Thyroid gland (tissue), 4 donors: Measurements from ENCODE around the gene ADTRP.

Experiments used
- CTCF ChIP-seq, 6 experiments: fragments of 200-600 bp in 3 of 6; fragments of 450-650 bp in 3 of 6; sonication (generic) in 3 of 6; IDR thresholded peaks; one replicate each; pipeline ENCODE4 v1.5.1; 2016 to 2019; ENCODE audit warnings: antibody characterized with exemption in 6 of 6, mild to moderate bottlenecking in 2 of 6, inconsistent platforms in 1 of 6, moderate library complexity in 1 of 6
- POLR2A ChIP-seq, 2 donors: fragments of 450-650 bp; IDR thresholded peaks; one replicate each; pipeline ENCODE4 v1.6.1; 2017; ENCODE audit warnings: antibody characterized with exemption in 2 of 2, mild to moderate bottlenecking in 2 of 2, moderate library complexity in 1 of 2

- TF ChIP-seq CTCF (IDR thresholded peaks at IDR 0.05) (no peak), POLR2A (IDR thresholded peaks at IDR 0.05) (no peak)
Measured at GRCh38 chr6:11727998-11728961, 50.3 kb downstream of the ADTRP start.
